OCI-LY7 (cell line): ENCODE data around the gene EIF3A. TPM values are rescaled to one million over a fixed set of nuclear protein-coding genes. Genes with fewer than 3 reads are reported as not detected.
"Not testable (repeated sequence)": the region's sequence is repeated elsewhere in the genome, so short reads cannot be mapped to it uniquely, and the experiment has no call there.

Source experiments
- BruUV-seq: library from RNA; stranded (reverse); fragments of 400-500 nt; replicated peaks from 2 replicates; lab custom pipeline; 2021; lab: Mats Ljungman, UMichigan
- CTCF ChIA-PET: fragments of 300-600 bp; sonication (Branson Sonifier 250); formaldehyde crosslinking; loops from one replicate; lab custom pipeline; 2022; ENCODE audit warnings: antibody characterized with exemption; ENCODE audit not compliant: unreplicated experiment; lab: Charles Lee
- POLR2A ChIA-PET: fragments of 300-600 bp; sonication (Branson Sonifier 250); formaldehyde crosslinking; loops from one replicate; lab custom pipeline; 2022; ENCODE audit warnings: antibody characterized with exemption; lab: Charles Lee
- DNase-seq: peaks from one replicate; pipeline ENCODE4 v3.0.0-alpha.2; 2015; ENCODE audit warnings: low spot score
- H2AFZ ChIP-seq: fragments of 200-600 bp; sonication (generic), shearing (Covaris generic); 2 replicates; pipeline ENCODE4 v1.6.1; 2014; ENCODE audit warnings: mild to moderate bottlenecking, antibody characterized with exemption, low read length, moderate library complexity
- H3K27ac ChIP-seq: fragments of 200-600 bp; sonication (generic); 2 replicates; pipeline ENCODE4 v1.5.1; 2014; ENCODE audit warnings: mixed run types, low read depth, mild to moderate bottlenecking, moderate library complexity, low read length, inconsistent platforms; ENCODE audit not compliant: poor library complexity, severe bottlenecking
- H3K36me3 ChIP-seq: fragments of 200-600 bp; sonication (generic); 2 replicates; pipeline ENCODE4 v1.6.1; 2014; ENCODE audit warnings: mild to moderate bottlenecking, antibody characterized with exemption, low read length, moderate library complexity, mixed read lengths; ENCODE audit not compliant: insufficient read depth
- H3K4me1 ChIP-seq: fragments of 200-600 bp; sonication (generic); 2 replicates; pipeline ENCODE4 v1.5.1; 2014; ENCODE audit warnings: mild to moderate bottlenecking, low read length; ENCODE audit not compliant: insufficient read depth, poor library complexity, severe bottlenecking
- H3K4me2 ChIP-seq: fragments of 200-600 bp; sonication (generic); 2 replicates; pipeline ENCODE4 v1.6.1; 2014; ENCODE audit warnings: mild to moderate bottlenecking, low read length
- H3K4me3 ChIP-seq: fragments of 200-600 bp; sonication (generic); 2 replicates; pipeline ENCODE4 v1.5.1; 2014; ENCODE audit warnings: mild to moderate bottlenecking, low read depth, low read length; ENCODE audit not compliant: poor library complexity, severe bottlenecking
- H3K79me2 ChIP-seq: fragments of 200-600 bp; sonication (generic); 2 replicates; pipeline ENCODE4 v1.6.1; 2016; ENCODE audit warnings: low read depth, mild to moderate bottlenecking, low read length, moderate library complexity, mixed read lengths; ENCODE audit not compliant: insufficient read depth
- H3K9me2 ChIP-seq: fragments of 200-600 bp; sonication (generic); 2 replicates; pipeline ENCODE4 v1.6.1; 2016; ENCODE audit warnings: mild to moderate bottlenecking, low read length, mixed read lengths; ENCODE audit not compliant: insufficient read depth
- H3K9me3 ChIP-seq: fragments of 200-600 bp; sonication (generic); 2 replicates; pipeline ENCODE4 v1.6.1; 2014; ENCODE audit warnings: mild to moderate bottlenecking, mixed run types, low read length, mixed read lengths
- H4K20me1 ChIP-seq: fragments of 200-600 bp; sonication (generic); 2 replicates; pipeline ENCODE4 v1.6.1; 2014; ENCODE audit warnings: mild to moderate bottlenecking, antibody characterized with exemption, low read length, moderate library complexity, mixed read lengths; ENCODE audit not compliant: insufficient read depth
- EZH2phosphoT487 ChIP-seq: fragments of 200-600 bp; sonication (generic); IDR thresholded peaks from 2 replicates; pipeline ENCODE4 v1.6.1; 2018; ENCODE audit warnings: low read depth, borderline replicate concordance, mild to moderate bottlenecking, mixed run types, antibody characterized with exemption, low read length, moderate library complexity, mixed read lengths
- intact Hi-C: fragments of 100-400 bp; cut with micrococcal nuclease; formaldehyde crosslinking; loops from one replicate; pipeline ENCODE4 v1.10.0; 2022; ENCODE audit not compliant: unreplicated experiment
- total RNA-seq, 2 experiments: library from RNA; depleted of rRNA in 1 of 2; stranded (reverse); fragments of >200 nt in 1 of 2; shearing (Covaris generic) in 1 of 2; gene quantifications; 2 replicates each; pipeline ENCODE4 v1.2.3, GENCODE V29; 2014 to 2022
- TF ChIP-seq, protein P1 (sequence below): fragments of 200-600 bp; sonication (generic); conservative IDR thresholded peaks from 2 replicates; pipeline ENCODE4 v1.5.1; 2014; ENCODE audit warnings: mild to moderate bottlenecking, antibody characterized with exemption, low read length, moderate library complexity, mixed read lengths

The EIF3A gene
- total RNA-seq, 2 experiments from 2014 or later = 83.0 to 171 TPM

DNA sequence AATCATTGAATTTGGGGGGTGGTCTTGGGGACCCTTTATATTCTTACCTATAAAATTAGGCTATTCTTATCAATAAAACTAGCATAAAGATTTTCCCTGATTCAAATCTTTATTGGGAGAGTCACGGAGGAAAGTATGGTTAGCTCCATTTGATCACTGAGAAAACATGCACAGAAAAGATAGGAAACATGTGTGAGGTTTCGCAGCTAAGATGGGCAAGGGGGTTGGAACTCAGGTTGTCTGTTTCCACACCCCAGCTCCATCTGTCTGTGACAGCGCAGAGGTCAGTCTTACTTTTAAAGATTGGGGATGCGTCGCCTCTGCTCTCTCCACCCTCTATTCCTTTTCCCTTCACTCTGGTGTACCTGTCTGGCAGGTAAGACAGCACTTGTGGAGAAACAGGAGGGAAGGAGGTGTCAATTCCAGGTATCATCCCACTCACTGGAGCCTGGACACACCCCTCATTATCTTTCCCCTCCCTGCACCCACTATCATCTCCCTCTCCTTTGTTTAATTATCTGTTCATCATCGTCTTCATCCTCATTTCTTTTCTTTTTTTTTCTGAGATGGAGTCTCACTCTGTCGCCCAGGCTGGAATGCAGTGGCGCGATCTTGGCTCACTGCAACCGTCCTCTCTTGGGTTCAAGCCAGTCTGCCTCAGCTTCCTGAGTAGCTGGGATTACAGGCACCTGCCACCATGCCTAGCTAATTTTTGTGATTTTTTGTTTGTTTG, 20.9 kb upstream of the EIF3A start:
- no peak overlapping the region; the same call in 1 of the 2 replicates for H2AFZ ChIP-seq

DNA sequence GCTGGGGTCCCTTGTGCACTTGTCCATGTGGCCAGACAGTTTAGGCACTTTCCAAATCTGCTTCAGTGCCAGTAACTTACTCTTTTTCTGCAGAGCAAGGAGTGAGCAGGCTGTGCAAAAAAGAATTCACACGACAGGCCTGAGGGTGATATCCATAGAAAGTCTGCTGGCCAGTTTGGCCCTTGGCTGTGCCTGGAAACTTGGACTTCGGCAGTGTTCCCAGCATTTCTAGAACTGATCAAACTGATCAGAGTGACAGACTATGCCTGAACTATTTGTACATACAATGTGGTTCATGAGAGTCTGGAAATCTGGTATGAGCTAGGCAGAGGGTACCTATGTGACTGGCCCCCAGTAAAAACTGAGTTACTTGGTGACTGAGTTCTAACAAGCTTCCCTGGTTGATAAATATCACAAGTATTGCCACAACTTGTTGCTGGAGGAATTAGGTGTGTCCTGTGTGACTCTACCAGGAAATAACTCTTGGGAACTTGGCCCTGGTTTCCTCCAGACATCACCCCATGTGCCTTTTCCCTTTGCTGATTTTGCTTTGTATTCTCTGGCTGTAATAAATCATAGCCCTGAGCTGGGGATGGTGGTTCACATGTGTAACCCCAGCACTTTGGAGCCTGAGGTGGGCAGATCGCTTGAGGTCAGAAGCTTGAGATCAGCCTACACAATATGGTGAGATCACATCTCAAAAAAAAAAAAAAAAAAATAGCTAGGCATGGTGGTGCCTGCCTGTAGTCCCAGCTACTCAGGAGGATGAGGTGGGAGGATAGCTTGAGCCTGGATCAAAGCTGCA, 20.0 kb upstream of the EIF3A start:
- intact Hi-C loops = no loop called here
- no peak for DNase-seq
- Histone ChIP-seq H3K9me3 (no peaks in the 10 kb centered on the region), H3K4me3 (no peak overlapping the region), H3K27ac (no peak overlapping the region), H4K20me1 (no peaks in the 10 kb centered on the region), H3K4me1 (peaks cover 16% of the 10 kb centered on the region), H3K36me3 (no peaks in the 10 kb centered on the region), H3K9me2 (no peaks in the 10 kb centered on the region), H3K79me2 (peaks cover 9% of the 10 kb centered on the region; the same call in 1 of the 2 replicates), H3K4me2 (no peak overlapping the region), H2AFZ (no peak overlapping the region)
- CTCF ChIA-PET = interaction anchor here (0.5 to 1.1 kb wide), 2 partner anchors 15 to 19 kb away, joined by 3 read pairs; no protein-coding TSS in a partner anchor
- POLR2A ChIA-PET = interaction anchor here (0.6 to 1.7 kb wide), 7 partner anchors 11 to 218 kb away, joined by 3 to 5 read pairs (median 4); partner anchors contain the start of gene EIF3A
- TF ChIP-seq EZH2phosphoT487 = no peak
- BruUV-seq = no TSS peak

More for the DNA sequence above, 20.9 kb upstream of the EIF3A start:
- peaks cover 17% of the 10 kb centered on the region for H3K4me1 ChIP-seq
- intact Hi-C loops = no loop called here
- H3K4me2 ChIP-seq = no peak overlapping the region
- CTCF ChIA-PET = interaction anchor here (1.1 kb wide), 1 partner anchor 18 kb away, joined by 3 read pairs; no protein-coding TSS in a partner anchor
- H3K36me3 ChIP-seq = no peaks in the 10 kb centered on the region
- H3K9me2 ChIP-seq = no peaks in the 10 kb centered on the region
- H4K20me1 ChIP-seq = no peaks in the 10 kb centered on the region
- no peak overlapping the region for H3K27ac ChIP-seq
- no peak for TF ChIP-seq EZH2phosphoT487
- TF ChIP-seq, protein P1, sequence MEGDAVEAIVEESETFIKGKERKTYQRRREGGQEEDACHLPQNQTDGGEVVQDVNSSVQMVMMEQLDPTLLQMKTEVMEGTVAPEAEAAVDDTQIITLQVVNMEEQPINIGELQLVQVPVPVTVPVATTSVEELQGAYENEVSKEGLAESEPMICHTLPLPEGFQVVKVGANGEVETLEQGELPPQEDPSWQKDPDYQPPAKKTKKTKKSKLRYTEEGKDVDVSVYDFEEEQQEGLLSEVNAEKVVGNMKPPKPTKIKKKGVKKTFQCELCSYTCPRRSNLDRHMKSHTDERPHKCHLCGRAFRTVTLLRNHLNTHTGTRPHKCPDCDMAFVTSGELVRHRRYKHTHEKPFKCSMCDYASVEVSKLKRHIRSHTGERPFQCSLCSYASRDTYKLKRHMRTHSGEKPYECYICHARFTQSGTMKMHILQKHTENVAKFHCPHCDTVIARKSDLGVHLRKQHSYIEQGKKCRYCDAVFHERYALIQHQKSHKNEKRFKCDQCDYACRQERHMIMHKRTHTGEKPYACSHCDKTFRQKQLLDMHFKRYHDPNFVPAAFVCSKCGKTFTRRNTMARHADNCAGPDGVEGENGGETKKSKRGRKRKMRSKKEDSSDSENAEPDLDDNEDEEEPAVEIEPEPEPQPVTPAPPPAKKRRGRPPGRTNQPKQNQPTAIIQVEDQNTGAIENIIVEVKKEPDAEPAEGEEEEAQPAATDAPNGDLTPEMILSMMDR = no peak
- POLR2A ChIA-PET = interaction anchor here (0.6 to 1.7 kb wide), 8 partner anchors 11 to 217 kb away, joined by 3 to 5 read pairs (median 4); partner anchors contain the start of gene EIF3A
- no TSS peak for BruUV-seq
- DNase-seq = no peak
- H3K79me2 ChIP-seq = peaks cover 9% of the 10 kb centered on the region; the same call in 1 of the 2 replicates
- no peak overlapping the region for H3K4me3 ChIP-seq
- H3K9me3 ChIP-seq = no peaks in the 10 kb centered on the region

DNA sequence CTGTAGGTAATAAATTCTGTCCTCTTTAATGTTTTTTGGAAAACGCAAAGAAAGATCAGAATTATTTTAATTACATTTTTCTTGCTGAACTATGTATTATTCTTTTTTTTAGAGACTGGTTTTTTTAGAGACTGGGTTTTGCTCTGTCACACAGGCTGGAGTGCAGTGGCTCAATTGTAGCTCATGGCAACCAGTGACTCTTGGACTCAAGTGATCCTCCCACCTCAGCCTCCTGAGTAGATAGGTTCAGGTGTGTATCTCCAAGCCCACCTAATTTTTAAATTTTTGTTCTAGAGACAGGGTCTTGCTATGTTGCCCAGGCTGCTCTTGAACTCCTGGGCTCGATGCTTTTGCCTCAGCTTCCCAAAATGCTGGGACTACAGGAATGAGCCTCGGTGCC, 18.0 kb upstream of the EIF3A start:
- DNase-seq = no peak
- ChIA-PET POLR2A (no interaction called here), CTCF (no interaction called here)
- no peak overlapping the region for H3K27ac ChIP-seq
- H3K4me3 ChIP-seq = no peak overlapping the region
- no peak overlapping the region for H3K4me2 ChIP-seq
- BruUV-seq = no TSS peak
- intact Hi-C loops = no loop called here
- no peaks in the 10 kb centered on the region for H4K20me1 ChIP-seq
- H3K4me1 ChIP-seq = peaks cover 10% of the 10 kb centered on the region
- no peaks in the 10 kb centered on the region for H3K36me3 ChIP-seq
- no peak overlapping the region for H2AFZ ChIP-seq
- no peaks in the 10 kb centered on the region for H3K9me3 ChIP-seq
- no peaks in the 10 kb centered on the region for H3K9me2 ChIP-seq
- H3K79me2 ChIP-seq = no peaks in the 10 kb centered on the region
- TF ChIP-seq, protein P1 = no peak
- TF ChIP-seq EZH2phosphoT487 = no peak

DNA sequence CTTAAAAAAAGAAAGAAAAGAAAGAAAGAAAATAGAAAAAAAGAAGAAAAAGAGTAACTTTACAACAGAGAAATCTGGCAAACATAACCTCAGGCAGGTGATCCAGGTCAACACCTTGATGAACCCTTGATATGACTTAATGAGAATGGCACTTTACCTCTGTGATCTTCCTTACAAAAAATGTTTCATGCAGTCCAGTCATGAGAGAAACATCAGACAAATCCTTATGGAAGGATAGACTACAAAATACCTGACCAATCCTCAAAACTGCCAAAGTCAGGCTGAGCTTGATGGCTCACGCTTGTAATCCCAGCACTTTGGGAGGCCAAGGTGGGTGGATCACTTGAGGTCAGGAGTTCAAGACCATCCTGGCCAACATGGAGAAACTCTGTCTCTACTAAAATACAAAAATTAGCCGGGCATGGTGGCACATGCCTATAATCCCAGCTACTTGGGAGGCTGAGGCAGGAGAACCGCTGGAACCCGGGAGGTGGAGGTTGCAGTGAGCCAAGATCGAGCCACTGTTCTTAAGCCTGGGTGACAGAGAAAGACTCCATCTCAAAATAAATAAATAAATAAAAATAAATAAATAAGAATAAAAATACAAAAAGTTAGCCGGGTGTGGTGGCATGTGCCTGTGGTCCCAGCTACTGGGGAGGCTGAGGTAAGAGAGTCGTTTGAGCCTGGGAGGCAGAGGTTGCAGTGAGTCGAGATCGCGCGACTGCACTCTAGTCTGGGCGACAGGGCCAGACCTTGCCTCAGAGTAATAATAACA, 16.2 kb upstream of the EIF3A start:
- DNase-seq, intact Hi-C loops, H3K79me2 ChIP-seq, H3K36me3 ChIP-seq, BruUV-seq, H4K20me1 ChIP-seq, H3K4me2 ChIP-seq, H3K9me2 ChIP-seq, H2AFZ ChIP-seq, H3K4me3 ChIP-seq, CTCF ChIA-PET, H3K4me1 ChIP-seq, H3K27ac ChIP-seq, H3K9me3 ChIP-seq: not testable (repeated sequence)
- POLR2A ChIA-PET = interaction anchor here (1.3 kb wide), 1 partner anchor 7 kb away, joined by 5 read pairs; the partner anchor contains the start of gene DENND10
